T-helper 1 cell treated with Interleukin-12 subunit alpha and Interleukin-12 subunit beta and Interleukin-4 antibody, amounts not matched to agents 30 μg/mL and 1 μg/mL, for 36 hours (primary cell): ENCODE data around the gene SLC25A21.

Source experiments
- H3K27ac Mint-ChIP-seq: one replicate; pipeline ENCODE4 v1.8.0; 2021; ENCODE audit warnings: mild to moderate bottlenecking, mixed read lengths
- H3K27me3 Mint-ChIP-seq: one replicate; pipeline ENCODE4 v1.8.0; 2021; ENCODE audit warnings: low read depth, mixed read lengths
- H3K36me3 Mint-ChIP-seq: one replicate; pipeline ENCODE4 v1.8.0; 2021; ENCODE audit warnings: low read depth, mixed read lengths
- H3K4me1 Mint-ChIP-seq: one replicate; pipeline ENCODE4 v1.8.0; 2021; ENCODE audit warnings: low read depth, mixed read lengths
- H3K4me3 Mint-ChIP-seq: one replicate; pipeline ENCODE4 v1.8.0; 2021; ENCODE audit warnings: mild to moderate bottlenecking, moderate library complexity, mixed read lengths
- H3K9me3 Mint-ChIP-seq: one replicate; pipeline ENCODE4 v1.8.0; 2021; ENCODE audit warnings: mixed read lengths

Gene SLC25A21

GRCh38 chr14:36741858-36742257 lies 430.5 kb downstream of the SLC25A21 start:
- Mint-ChIP-seq H3K36me3 (no peaks in the 10 kb centered on the region), H3K9me3 (peaks cover 12% of the 10 kb centered on the region), H3K27ac (no peak overlapping the region), H3K4me1 (no peaks in the 10 kb centered on the region), H3K27me3 (no peaks in the 10 kb centered on the region), H3K4me3 (no peak overlapping the region)

GRCh38 chr14:36738269-36738668 lies 434.1 kb downstream of the SLC25A21 start:
- Mint-ChIP-seq H3K4me3 (no peak overlapping the region), H3K9me3 (peaks cover 1% of the 10 kb centered on the region), H3K36me3 (no peaks in the 10 kb centered on the region), H3K27ac (no peak overlapping the region), H3K4me1 (no peaks in the 10 kb centered on the region), H3K27me3 (no peaks in the 10 kb centered on the region)

GRCh38 chr14:36726128-36726527 lies 446.3 kb downstream of the SLC25A21 start:
- Mint-ChIP-seq H3K4me1 (no peaks in the 10 kb centered on the region), H3K27ac (no peak overlapping the region), H3K36me3 (no peaks in the 10 kb centered on the region), H3K9me3 (no peaks in the 10 kb centered on the region), H3K27me3 (no peaks in the 10 kb centered on the region), H3K4me3 (no peak overlapping the region)

- H3K27ac Mint-ChIP-seq = no peak overlapping the region
- H3K4me1 Mint-ChIP-seq = no peaks in the 10 kb centered on the region
- H3K9me3 Mint-ChIP-seq = no peaks in the 10 kb centered on the region
- H3K27me3 Mint-ChIP-seq = no peaks in the 10 kb centered on the region
- no peaks in the 10 kb centered on the region for H3K36me3 Mint-ChIP-seq
- H3K4me3 Mint-ChIP-seq = no peak overlapping the region
These were observed 448.2 kb downstream of the SLC25A21 start for GRCh38 chr14:36724162-36724561.

GRCh38 chr14:36723530-36723929 lies 448.9 kb downstream of the SLC25A21 start:
- Mint-ChIP-seq H3K27ac (no peak overlapping the region), H3K36me3 (no peaks in the 10 kb centered on the region), H3K9me3 (no peaks in the 10 kb centered on the region), H3K27me3 (no peaks in the 10 kb centered on the region), H3K4me1 (no peaks in the 10 kb centered on the region), H3K4me3 (no peak overlapping the region)

GRCh38 chr14:36721877-36722276 lies 450.5 kb downstream of the SLC25A21 start:
- H3K27ac Mint-ChIP-seq = no peak overlapping the region
- H3K4me1 Mint-ChIP-seq = no peaks in the 10 kb centered on the region
- H3K36me3 Mint-ChIP-seq = no peaks in the 10 kb centered on the region
- H3K4me3 Mint-ChIP-seq = no peak overlapping the region
- no peaks in the 10 kb centered on the region for H3K9me3 Mint-ChIP-seq
- no peaks in the 10 kb centered on the region for H3K27me3 Mint-ChIP-seq

- Mint-ChIP-seq H3K36me3 (no peaks in the 10 kb centered on the region), H3K27ac (no peak overlapping the region), H3K27me3 (no peaks in the 10 kb centered on the region), H3K9me3 (no peaks in the 10 kb centered on the region), H3K4me3 (no peak overlapping the region), H3K4me1 (no peaks in the 10 kb centered on the region)
These were observed 451.7 kb downstream of the SLC25A21 start for GRCh38 chr14:36720657-36721056.

GRCh38 chr14:36719823-36720222 lies 452.6 kb downstream of the SLC25A21 start:
- Mint-ChIP-seq H3K4me3 (no peak overlapping the region), H3K36me3 (no peaks in the 10 kb centered on the region), H3K27ac (no peak overlapping the region), H3K27me3 (no peaks in the 10 kb centered on the region), H3K4me1 (no peaks in the 10 kb centered on the region), H3K9me3 (no peaks in the 10 kb centered on the region)

- Mint-ChIP-seq H3K4me1 (no peaks in the 10 kb centered on the region), H3K27ac (no peak overlapping the region), H3K4me3 (no peak overlapping the region), H3K36me3 (no peaks in the 10 kb centered on the region), H3K27me3 (no peaks in the 10 kb centered on the region), H3K9me3 (no peaks in the 10 kb centered on the region)
These were observed 454.2 kb downstream of the SLC25A21 start for GRCh38 chr14:36718216-36718615.

- no peak overlapping the region for H3K4me3 Mint-ChIP-seq
- no peaks in the 10 kb centered on the region for H3K27me3 Mint-ChIP-seq
- no peak overlapping the region for H3K27ac Mint-ChIP-seq
- no peaks in the 10 kb centered on the region for H3K9me3 Mint-ChIP-seq
- no peaks in the 10 kb centered on the region for H3K36me3 Mint-ChIP-seq
- H3K4me1 Mint-ChIP-seq = no peaks in the 10 kb centered on the region
These were observed 455.0 kb downstream of the SLC25A21 start for GRCh38 chr14:36717363-36717762.

- H3K27me3 Mint-ChIP-seq = no peaks in the 10 kb centered on the region
- no peaks in the 10 kb centered on the region for H3K9me3 Mint-ChIP-seq
- no peak overlapping the region for H3K4me3 Mint-ChIP-seq
- H3K4me1 Mint-ChIP-seq = no peaks in the 10 kb centered on the region
- no peak overlapping the region for H3K27ac Mint-ChIP-seq
- no peaks in the 10 kb centered on the region for H3K36me3 Mint-ChIP-seq
These were observed 455.7 kb downstream of the SLC25A21 start for GRCh38 chr14:36716614-36717184.

GRCh38 chr14:36713960-36714703 lies 458.3 kb downstream of the SLC25A21 start:
- Mint-ChIP-seq H3K4me3 (no peak overlapping the region), H3K36me3 (no peaks in the 10 kb centered on the region), H3K27ac (no peak overlapping the region), H3K27me3 (no peaks in the 10 kb centered on the region), H3K9me3 (no peaks in the 10 kb centered on the region), H3K4me1 (no peaks in the 10 kb centered on the region)

- Mint-ChIP-seq H3K4me1 (no peaks in the 10 kb centered on the region), H3K36me3 (no peaks in the 10 kb centered on the region), H3K27ac (no peak overlapping the region), H3K9me3 (no peaks in the 10 kb centered on the region), H3K27me3 (no peaks in the 10 kb centered on the region), H3K4me3 (no peak overlapping the region)
These were observed 464.8 kb downstream of the SLC25A21 start for GRCh38 chr14:36707570-36707969.

- no peak overlapping the region for H3K27ac Mint-ChIP-seq
- H3K9me3 Mint-ChIP-seq = no peaks in the 10 kb centered on the region
- no peaks in the 10 kb centered on the region for H3K4me1 Mint-ChIP-seq
- H3K4me3 Mint-ChIP-seq = no peak overlapping the region
- H3K27me3 Mint-ChIP-seq = no peaks in the 10 kb centered on the region
- H3K36me3 Mint-ChIP-seq = no peaks in the 10 kb centered on the region
These were observed 469.9 kb downstream of the SLC25A21 start for GRCh38 chr14:36702474-36702873.

- Mint-ChIP-seq H3K9me3 (peaks cover 6% of the 10 kb centered on the region), H3K4me3 (no peak overlapping the region), H3K27ac (no peak overlapping the region), H3K27me3 (no peaks in the 10 kb centered on the region), H3K4me1 (no peaks in the 10 kb centered on the region), H3K36me3 (no peaks in the 10 kb centered on the region)
These were observed 471.3 kb downstream of the SLC25A21 start for GRCh38 chr14:36701132-36701531.
